K562 (cell line): ENCODE measurements around the gene CYRIA. TPM values are rescaled to one million over a fixed set of nuclear protein-coding genes. Genes with fewer than 3 reads are reported as not detected.

Experiments
- HNRNPH1 ChIP-seq: fragments of 200-400 bp; formaldehyde crosslinking; optimal IDR thresholded peaks from 2 replicates; pipeline ENCODE3; 2017; ENCODE audit warnings: low read depth, mild to moderate bottlenecking, low read length, moderate library complexity
- NRF1 ChIP-seq, 2 experiments: fragments of 450-650 bp; IDR thresholded peaks in 1 of 2; conservative IDR thresholded peaks in 1 of 2; 2 replicates each; pipeline ENCODE4 v1.6.1; 2014; ENCODE audit warnings: mild to moderate bottlenecking in 2 of 2
- TCF3 ChIP-seq: sonication (generic); formaldehyde crosslinking; IDR thresholded peaks from 2 replicates; pipeline ENCODE4 v1.4.0; 2020; ENCODE audit warnings: mild to moderate bottlenecking, missing genetic modification reagents
- polyA plus RNA-seq, 8 experiments: library from polyadenylated mRNA; depleted of rRNA in 4 of 8; stranded (reverse) in 5 of 8; unstranded in 3 of 8; fragments of >200 nt; fragmentation: Nextera tagmentation in 2 of 8; fragmentation: Illumina TruSeq in 1 of 8; extraction: Ambion mirVana in 2 of 8; extraction: Trizol in 1 of 8; gene quantifications; 2 replicates each; pipeline versions ENCODE4 v1.2.1 to v1.2.3, GENCODE V29; 2011 to 2014; ENCODE audit warnings: inconsistent platforms in 1 of 8, missing spikeins in 1 of 8
- total RNA-seq, 7 experiments: library from RNA; depleted of rRNA in 6 of 7; stranded (reverse); fragments of >200 nt in 6 of 7; fragmentation: Illumina TruSeq in 2 of 7; extraction: Trizol in 2 of 7; gene quantifications; 2 replicates each; pipeline versions ENCODE4 v1.2.1 to v1.2.3, GENCODE V29; 2011 to 2021; ENCODE audit warnings: low replicate concordance in 1 of 7
- TF ChIP-seq, protein P1 (sequence below): fragments of 250-450 bp; sonication (Bioruptor Pico); IDR thresholded peaks from 2 replicates; pipeline ENCODE4 v1.5.0; 2021; ENCODE audit warnings: mild to moderate bottlenecking, moderate library complexity
- TF ChIP-seq, protein P2 (sequence below), 2 experiments: fragments of 200-800 bp in 1 of 2; sonication (Bioruptor generic) in 1 of 2; sonication (generic) in 1 of 2; formaldehyde crosslinking in 1 of 2; IDR thresholded peaks in 1 of 2; conservative IDR thresholded peaks in 1 of 2; 2 replicates each; pipeline versions ENCODE4 v1.5.0 to v1.6.1; 2016 to 2020; ENCODE audit warnings: missing compliant biosample characterization in 1 of 2, missing genetic modification characterization in 1 of 2, missing genetic modification reagents in 1 of 2
- TF ChIP-seq, protein P3 (sequence below), 3 experiments: fragments of 200-800 bp in 1 of 3; fragments of 250-450 bp in 1 of 3; fragments of 450-650 bp in 1 of 3; sonication (Bioruptor Pico) in 1 of 3; sonication (Bioruptor generic) in 1 of 3; formaldehyde crosslinking in 1 of 3; IDR thresholded peaks; 2 replicates each; pipeline versions ENCODE4 v1.6.1 to v1.8.0; 2016 to 2022; ENCODE audit warnings: mild to moderate bottlenecking in 2 of 3, missing genetic modification characterization in 2 of 3, missing compliant biosample characterization in 1 of 3, moderate library complexity in 1 of 3
- TF ChIP-seq, protein P4 (sequence below): fragments of 250-450 bp; sonication (Bioruptor Pico); IDR thresholded peaks from 2 replicates; pipeline ENCODE4 v1.5.0; 2021
- TF ChIP-seq, protein P5 (sequence below): fragments of 450-650 bp; IDR thresholded peaks from 2 replicates; pipeline ENCODE4 v1.6.1; 2017; ENCODE audit warnings: antibody characterized with exemption, mild to moderate bottlenecking

Gene CYRIA
- total and polyA plus RNA-seq, 9 of the 15 experiments (the other 6 are each of a cell fraction or from before 2014, with no cell fraction given): 0.84 to 5.6 (median 3.0) TPM

DNA sequence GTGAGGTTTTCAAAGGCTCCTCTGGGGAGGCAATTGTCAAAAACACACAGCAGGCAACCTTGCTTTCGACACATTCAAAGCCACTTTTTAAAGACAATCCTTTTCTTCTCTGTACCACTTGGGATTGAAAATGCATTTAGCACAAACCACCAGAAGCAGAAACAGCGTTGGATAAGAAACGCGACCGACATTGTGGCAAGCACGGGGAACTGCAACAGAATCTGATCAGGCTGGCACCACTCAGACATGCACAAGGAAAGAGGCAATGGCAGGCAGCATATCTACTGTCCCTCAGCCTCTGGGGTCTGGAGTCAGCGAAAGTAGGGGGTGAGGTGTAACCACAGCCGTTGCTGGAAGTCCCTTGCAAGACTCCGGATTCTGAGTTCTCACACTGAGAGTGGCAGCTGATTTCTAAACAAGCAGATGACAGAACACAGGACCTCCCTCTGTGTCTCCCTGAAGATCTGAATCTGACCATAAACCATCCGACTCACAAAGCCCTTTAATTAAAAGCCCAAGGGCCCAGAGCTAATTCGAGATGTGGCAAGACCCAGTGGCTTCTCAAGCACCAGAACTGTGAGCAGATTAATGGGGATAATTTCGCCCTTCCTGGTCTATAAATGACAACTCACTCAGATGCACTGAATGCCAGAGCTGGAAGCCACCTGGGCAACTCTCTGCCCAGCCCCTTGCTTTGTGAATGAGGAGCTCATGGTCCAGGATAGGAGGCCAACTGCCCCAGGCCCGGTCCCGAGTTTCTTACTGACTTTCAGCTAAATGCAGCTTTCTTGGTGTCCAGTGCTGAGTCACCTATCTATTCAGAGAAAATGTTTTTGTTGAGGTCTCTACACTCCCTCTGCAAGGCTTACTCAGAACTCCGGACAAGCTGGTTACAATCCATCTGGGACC, 29.6 kb downstream of the CYRIA start (continued):
- TF ChIP-seq, protein P1, sequence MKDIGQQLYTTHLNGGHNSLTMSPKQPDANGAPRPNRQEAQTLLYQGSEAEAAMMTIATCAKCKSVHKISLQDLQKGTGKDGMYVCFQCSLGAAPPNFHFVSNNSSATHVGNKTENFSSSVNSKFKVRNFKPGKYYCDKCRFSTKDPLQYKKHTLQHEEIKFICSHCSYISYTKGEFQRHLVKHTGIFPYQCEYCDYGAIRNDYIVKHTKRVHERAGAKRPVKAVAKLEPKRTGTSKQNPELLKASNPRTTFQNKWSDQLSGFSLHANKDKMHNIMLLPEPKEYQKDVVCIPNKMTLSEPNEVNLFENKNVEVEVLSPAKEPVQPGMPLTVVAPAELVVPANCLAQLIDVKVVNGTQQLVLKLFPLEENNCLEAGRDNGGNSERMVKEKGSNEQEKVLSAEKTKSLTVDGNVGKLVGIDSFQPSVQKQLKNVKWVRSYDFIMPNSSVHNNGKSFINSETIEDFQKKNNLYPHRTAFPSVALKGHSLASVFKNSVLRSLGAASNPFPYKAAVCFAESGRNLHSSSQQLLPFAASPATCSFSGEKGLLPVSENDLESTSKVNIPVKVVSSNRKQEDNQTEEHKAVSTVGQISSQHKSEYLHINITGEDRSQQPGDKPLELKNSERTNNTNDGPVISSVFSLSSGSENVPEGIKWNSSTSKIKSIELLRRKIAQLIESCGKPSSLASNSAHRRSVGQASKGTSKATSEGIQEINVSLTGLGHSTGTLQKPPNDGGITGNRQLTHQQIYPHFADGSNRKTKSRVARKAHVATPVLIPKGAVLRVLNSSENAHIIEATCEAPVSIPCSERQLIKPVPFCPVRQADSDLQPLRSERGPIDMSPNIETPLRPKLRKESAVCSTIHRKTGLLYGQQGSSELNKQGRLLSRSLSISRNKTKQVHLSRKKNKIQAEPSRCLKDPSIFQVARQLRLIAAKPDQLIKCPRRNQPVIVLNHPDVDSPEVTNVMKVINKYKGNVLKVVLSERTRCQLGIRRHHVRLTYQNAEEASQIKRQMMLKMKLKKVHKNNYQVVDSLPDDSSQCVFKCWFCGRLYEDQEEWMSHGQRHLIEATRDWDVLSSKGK (CRISPR knock-in tag): no peak
- TF ChIP-seq, protein P2, sequence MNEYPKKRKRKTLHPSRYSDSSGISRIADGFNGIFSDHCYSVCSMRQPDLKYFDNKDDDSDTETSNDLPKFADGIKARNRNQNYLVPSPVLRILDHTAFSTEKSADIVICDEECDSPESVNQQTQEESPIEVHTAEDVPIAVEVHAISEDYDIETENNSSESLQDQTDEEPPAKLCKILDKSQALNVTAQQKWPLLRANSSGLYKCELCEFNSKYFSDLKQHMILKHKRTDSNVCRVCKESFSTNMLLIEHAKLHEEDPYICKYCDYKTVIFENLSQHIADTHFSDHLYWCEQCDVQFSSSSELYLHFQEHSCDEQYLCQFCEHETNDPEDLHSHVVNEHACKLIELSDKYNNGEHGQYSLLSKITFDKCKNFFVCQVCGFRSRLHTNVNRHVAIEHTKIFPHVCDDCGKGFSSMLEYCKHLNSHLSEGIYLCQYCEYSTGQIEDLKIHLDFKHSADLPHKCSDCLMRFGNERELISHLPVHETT (CRISPR knock-in tag; conservative IDR thresholded peaks at IDR 0.05 in 1 of 2, IDR thresholded peaks at IDR 0.05 in 1 of 2): peak in 1 of 2 experiments; percentile 72; a peak in 1 of 4 replicates
- TF ChIP-seq HNRNPH1 (no peak), TCF3 (CRISPR knock-in tag) (peak; percentile 22; the same call in 1 of the 2 replicates), NRF1 (conservative IDR thresholded peaks at IDR 0.05 in 1 of 2, IDR thresholded peaks at IDR 0.05 in 1 of 2) (no peak)
- TF ChIP-seq, protein P3, sequence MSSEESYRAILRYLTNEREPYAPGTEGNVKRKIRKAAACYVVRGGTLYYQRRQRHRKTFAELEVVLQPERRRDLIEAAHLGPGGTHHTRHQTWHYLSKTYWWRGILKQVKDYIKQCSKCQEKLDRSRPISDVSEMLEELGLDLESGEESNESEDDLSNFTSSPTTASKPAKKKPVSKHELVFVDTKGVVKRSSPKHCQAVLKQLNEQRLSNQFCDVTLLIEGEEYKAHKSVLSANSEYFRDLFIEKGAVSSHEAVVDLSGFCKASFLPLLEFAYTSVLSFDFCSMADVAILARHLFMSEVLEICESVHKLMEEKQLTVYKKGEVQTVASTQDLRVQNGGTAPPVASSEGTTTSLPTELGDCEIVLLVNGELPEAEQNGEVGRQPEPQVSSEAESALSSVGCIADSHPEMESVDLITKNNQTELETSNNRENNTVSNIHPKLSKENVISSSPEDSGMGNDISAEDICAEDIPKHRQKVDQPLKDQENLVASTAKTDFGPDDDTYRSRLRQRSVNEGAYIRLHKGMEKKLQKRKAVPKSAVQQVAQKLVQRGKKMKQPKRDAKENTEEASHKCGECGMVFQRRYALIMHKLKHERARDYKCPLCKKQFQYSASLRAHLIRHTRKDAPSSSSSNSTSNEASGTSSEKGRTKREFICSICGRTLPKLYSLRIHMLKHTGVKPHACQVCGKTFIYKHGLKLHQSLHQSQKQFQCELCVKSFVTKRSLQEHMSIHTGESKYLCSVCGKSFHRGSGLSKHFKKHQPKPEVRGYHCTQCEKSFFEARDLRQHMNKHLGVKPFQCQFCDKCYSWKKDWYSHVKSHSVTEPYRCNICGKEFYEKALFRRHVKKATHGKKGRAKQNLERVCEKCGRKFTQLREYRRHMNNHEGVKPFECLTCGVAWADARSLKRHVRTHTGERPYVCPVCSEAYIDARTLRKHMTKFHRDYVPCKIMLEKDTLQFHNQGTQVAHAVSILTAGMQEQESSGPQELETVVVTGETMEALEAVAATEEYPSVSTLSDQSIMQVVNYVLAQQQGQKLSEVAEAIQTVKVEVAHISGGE (CRISPR knock-in tag; IDR thresholded peaks at IDR 0.05): peak in 1 of 3 experiments; percentile 55; a peak in 2 of 6 replicates
- TF ChIP-seq, protein P4, sequence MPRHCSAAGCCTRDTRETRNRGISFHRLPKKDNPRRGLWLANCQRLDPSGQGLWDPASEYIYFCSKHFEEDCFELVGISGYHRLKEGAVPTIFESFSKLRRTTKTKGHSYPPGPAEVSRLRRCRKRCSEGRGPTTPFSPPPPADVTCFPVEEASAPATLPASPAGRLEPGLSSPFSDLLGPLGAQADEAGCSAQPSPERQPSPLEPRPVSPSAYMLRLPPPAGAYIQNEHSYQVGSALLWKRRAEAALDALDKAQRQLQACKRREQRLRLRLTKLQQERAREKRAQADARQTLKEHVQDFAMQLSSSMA (CRISPR knock-in tag): no peak
- TF ChIP-seq, protein P5, sequence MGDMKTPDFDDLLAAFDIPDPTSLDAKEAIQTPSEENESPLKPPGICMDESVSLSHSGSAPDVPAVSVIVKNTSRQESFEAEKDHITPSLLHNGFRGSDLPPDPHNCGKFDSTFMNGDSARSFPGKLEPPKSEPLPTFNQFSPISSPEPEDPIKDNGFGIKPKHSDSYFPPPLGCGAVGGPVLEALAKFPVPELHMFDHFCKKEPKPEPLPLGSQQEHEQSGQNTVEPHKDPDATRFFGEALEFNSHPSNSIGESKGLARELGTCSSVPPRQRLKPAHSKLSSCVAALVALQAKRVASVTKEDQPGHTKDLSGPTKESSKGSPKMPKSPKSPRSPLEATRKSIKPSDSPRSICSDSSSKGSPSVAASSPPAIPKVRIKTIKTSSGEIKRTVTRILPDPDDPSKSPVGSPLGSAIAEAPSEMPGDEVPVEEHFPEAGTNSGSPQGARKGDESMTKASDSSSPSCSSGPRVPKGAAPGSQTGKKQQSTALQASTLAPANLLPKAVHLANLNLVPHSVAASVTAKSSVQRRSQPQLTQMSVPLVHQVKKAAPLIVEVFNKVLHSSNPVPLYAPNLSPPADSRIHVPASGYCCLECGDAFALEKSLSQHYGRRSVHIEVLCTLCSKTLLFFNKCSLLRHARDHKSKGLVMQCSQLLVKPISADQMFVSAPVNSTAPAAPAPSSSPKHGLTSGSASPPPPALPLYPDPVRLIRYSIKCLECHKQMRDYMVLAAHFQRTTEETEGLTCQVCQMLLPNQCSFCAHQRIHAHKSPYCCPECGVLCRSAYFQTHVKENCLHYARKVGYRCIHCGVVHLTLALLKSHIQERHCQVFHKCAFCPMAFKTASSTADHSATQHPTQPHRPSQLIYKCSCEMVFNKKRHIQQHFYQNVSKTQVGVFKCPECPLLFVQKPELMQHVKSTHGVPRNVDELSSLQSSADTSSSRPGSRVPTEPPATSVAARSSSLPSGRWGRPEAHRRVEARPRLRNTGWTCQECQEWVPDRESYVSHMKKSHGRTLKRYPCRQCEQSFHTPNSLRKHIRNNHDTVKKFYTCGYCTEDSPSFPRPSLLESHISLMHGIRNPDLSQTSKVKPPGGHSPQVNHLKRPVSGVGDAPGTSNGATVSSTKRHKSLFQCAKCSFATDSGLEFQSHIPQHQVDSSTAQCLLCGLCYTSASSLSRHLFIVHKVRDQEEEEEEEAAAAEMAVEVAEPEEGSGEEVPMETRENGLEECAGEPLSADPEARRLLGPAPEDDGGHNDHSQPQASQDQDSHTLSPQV: peak; percentile 55; the same call in 1 of the 2 replicates
